HEK293 (cell line): ENCODE measurements around the gene TMPRSS12.
A peak's percentile ranks its signal among the peaks of the same experiment; 100 is the strongest.
"Not testable (repeated sequence)": the region's sequence is repeated elsewhere in the genome, so short reads cannot be mapped to it uniquely, and the experiment has no call there.

Experiments used
- CTCF ChIA-PET: fragments of 350-600 bp; formaldehyde crosslinking; extraction: SDS; loops from one replicate; lab custom pipeline; 2021; ENCODE audit warnings: antibody characterized with exemption; lab: Yijun Ruan, JAX
- POLR2A ChIA-PET: fragments of 300-600 bp; formaldehyde crosslinking; extraction: SDS; loops from one replicate; lab custom pipeline; 2020; ENCODE audit warnings: antibody characterized with exemption, inconsistent platforms; lab: Yijun Ruan, JAX
- H3K27ac ChIP-seq: fragments of 200-500 bp; sonication (Bioruptor generic); 2 replicates; pipeline ENCODE4 v1.5.1; 2014; ENCODE audit warnings: low read depth, low read length, control low read depth, inconsistent platforms; ENCODE audit errors: extremely low read depth
- H3K36me3 ChIP-seq, 2 experiments: fragments of 200-500 bp in 1 of 2; sonication (Bioruptor generic) in 1 of 2; 1 replicate in 1 of 2; 2 replicates in 1 of 2; pipeline ENCODE4 v1.5.1; 2014 to 2017; ENCODE audit warnings: inconsistent platforms in 2 of 2, low read length in 2 of 2; ENCODE audit not compliant: control insufficient read depth in 2 of 2, insufficient read depth in 1 of 2
- H3K4me1 ChIP-seq: fragments of 200-500 bp; sonication (Bioruptor generic); 2 replicates; pipeline ENCODE4 v1.5.1; 2014; ENCODE audit warnings: mild to moderate bottlenecking, low read length, inconsistent platforms; ENCODE audit not compliant: control insufficient read depth, insufficient read depth
- H3K4me3 ChIP-seq: 2 replicates; pipeline ENCODE4 v1.5.1; 2011; ENCODE audit warnings: low read depth, mild to moderate bottlenecking, control low read depth, low read length, moderate library complexity
- H3K9me3 ChIP-seq: fragments of 200-500 bp; sonication (Bioruptor generic); 2 replicates; pipeline ENCODE4 v1.5.1; 2014; ENCODE audit warnings: low read depth, low read length, inconsistent platforms; ENCODE audit not compliant: control insufficient read depth, insufficient read depth
- INSM2 ChIP-seq: fragments of 450-650 bp; formaldehyde crosslinking; IDR thresholded peaks from 2 replicates; pipeline ENCODE4 v1.5.1; 2016; ENCODE audit warnings: missing biosample characterization, missing genetic modification characterization
- SP3 ChIP-seq: fragments of 450-650 bp; formaldehyde crosslinking; IDR thresholded peaks from 2 replicates; pipeline ENCODE4 v1.5.1; 2016; ENCODE audit warnings: missing biosample characterization, missing genetic modification characterization
- YY1 ChIP-seq: fragments of 450-650 bp; formaldehyde crosslinking; IDR thresholded peaks from 2 replicates; pipeline ENCODE4 v1.5.1; 2018; ENCODE audit warnings: missing biosample characterization, missing genetic modification characterization
- ZBTB1 ChIP-seq: fragments of 450-650 bp; formaldehyde crosslinking; IDR thresholded peaks from 2 replicates; pipeline ENCODE4 v1.5.1; 2016; ENCODE audit warnings: missing biosample characterization, missing genetic modification characterization
- ZBTB11 ChIP-seq: fragments of 450-650 bp; formaldehyde crosslinking; conservative IDR thresholded peaks from 2 replicates; pipeline ENCODE4 v1.5.1; 2016; ENCODE audit warnings: low read depth, missing biosample characterization, missing genetic modification characterization
- ZBTB21 ChIP-seq: fragments of 450-650 bp; formaldehyde crosslinking; IDR thresholded peaks from 2 replicates; pipeline ENCODE4 v1.5.1; 2017; ENCODE audit warnings: missing biosample characterization, missing genetic modification characterization
- ZNF121 ChIP-seq: fragments of 450-650 bp; formaldehyde crosslinking; IDR thresholded peaks from 2 replicates; pipeline ENCODE4 v1.5.1; 2016; ENCODE audit warnings: missing biosample characterization, missing genetic modification characterization
- ZNF155 ChIP-seq: fragments of 450-650 bp; formaldehyde crosslinking; IDR thresholded peaks from 2 replicates; pipeline ENCODE4 v1.5.1; 2016; ENCODE audit warnings: missing biosample characterization, missing genetic modification characterization
- ZNF274 ChIP-seq, 2 experiments: fragments of 200-500 bp in 1 of 2; fragments of 450-650 bp in 1 of 2; sonication (Bioruptor generic) in 1 of 2; formaldehyde crosslinking in 1 of 2; IDR thresholded peaks; 2 replicates each; pipeline versions ENCODE4 v1.5.1 to v1.6.1; 2014 to 2016; ENCODE audit warnings: borderline replicate concordance in 1 of 2, inconsistent platforms in 1 of 2, low read length in 1 of 2, missing biosample characterization in 1 of 2, missing genetic modification characterization in 1 of 2
- ZNF398 ChIP-seq: fragments of 450-650 bp; formaldehyde crosslinking; IDR thresholded peaks from 2 replicates; pipeline ENCODE4 v1.5.1; 2017; ENCODE audit warnings: missing biosample characterization, missing genetic modification characterization
- ZNF544 ChIP-seq: fragments of 450-650 bp; formaldehyde crosslinking; IDR thresholded peaks from 2 replicates; pipeline ENCODE4 v1.5.0; 2017; ENCODE audit warnings: missing biosample characterization, missing genetic modification characterization
- ZNF560 ChIP-seq: fragments of 450-650 bp; formaldehyde crosslinking; IDR thresholded peaks from 2 replicates; pipeline ENCODE4 v1.5.1; 2017; ENCODE audit warnings: missing biosample characterization, missing genetic modification characterization, borderline replicate concordance
- ZNF596 ChIP-seq: fragments of 450-650 bp; IDR thresholded peaks from 2 replicates; pipeline ENCODE4 v1.5.0; 2018; ENCODE audit warnings: missing biosample characterization, mild to moderate bottlenecking, missing genetic modification characterization, moderate library complexity
- ZNF610 ChIP-seq: fragments of 450-650 bp; formaldehyde crosslinking; IDR thresholded peaks from 2 replicates; pipeline ENCODE4 v1.5.1; 2016; ENCODE audit warnings: missing biosample characterization, missing genetic modification characterization, borderline replicate concordance
- ZNF624 ChIP-seq: fragments of 450-650 bp; formaldehyde crosslinking; IDR thresholded peaks from 2 replicates; pipeline ENCODE4 v1.5.1; 2017; ENCODE audit warnings: missing biosample characterization, missing genetic modification characterization
- ZNF768 ChIP-seq: fragments of 450-650 bp; formaldehyde crosslinking; IDR thresholded peaks from 2 replicates; pipeline ENCODE4 v1.5.1; 2018; ENCODE audit warnings: missing biosample characterization, mild to moderate bottlenecking, missing genetic modification characterization

The TMPRSS12 gene

GRCh38 chr12:50814921-50815320, 27.8 kb upstream of the TMPRSS12 start:
- H3K4me3 ChIP-seq, POLR2A ChIA-PET, H3K27ac ChIP-seq, H3K9me3 ChIP-seq, H3K4me1 ChIP-seq: not testable (repeated sequence)
- H3K36me3 ChIP-seq: peaks cover 34 to 61% of the 10 kb centered on the region in 2 experiments
- TF ChIP-seq ZNF121 (tag by site-specific recombination): 0 out of 2 replicates have a peak, but pooled peaks have one; percentile 23
- CTCF ChIA-PET: interaction anchor here (0.8 kb wide), 1 partner anchor 171 kb away, joined by 6 read pairs; no protein-coding TSS in a partner anchor

- Histone ChIP-seq H3K4me1 (no peaks in the 10 kb centered on the region), H3K27ac (no peak overlapping the region), H3K4me3 (no peak overlapping the region)
- ChIA-PET POLR2A (no interaction called here), CTCF (interaction anchor here (1.3 to 2.1 kb wide), 2 partner anchors 55 to 521 kb away, joined by 5 to 7 read pairs; no protein-coding TSS in a partner anchor)
- TF ChIP-seq ZNF624 (tag by site-specific recombination) (no peak), ZNF274 (IDR thresholded peaks at IDR 0.05; ENCODE audit: low read length) (no peak), ZNF274 (tag by site-specific recombination; IDR thresholded peaks at IDR 0.05; ENCODE audit: borderline replicate concordance) (no peak), INSM2 (tag by site-specific recombination) (no peak), ZBTB21 (tag by site-specific recombination) (no peak), ZNF560 (tag by site-specific recombination) (no peak), ZNF768 (tag by site-specific recombination) (no peak), SP3 (no peak), ZNF155 (tag by site-specific recombination) (no peak), ZNF544 (tag by site-specific recombination) (no peak), YY1 (tag by site-specific recombination) (no peak), ZNF398 (tag by site-specific recombination) (no peak)
- TF ChIP-seq, all 188 proteins: peak for 0
- no peaks in the 10 kb centered on the region for H3K9me3 ChIP-seq
- H3K36me3 ChIP-seq: peaks cover 19 to 33% of the 10 kb centered on the region in 2 experiments
Observed at GRCh38 chr12:50820177-50820576, 22.5 kb upstream of the TMPRSS12 start.

- H3K36me3 ChIP-seq: peaks cover 4 to 14% of the 10 kb centered on the region in 2 experiments
- ChIA-PET CTCF (interaction anchor here (0.6 to 1.2 kb wide), 3 partner anchors 108 to 519 kb away, joined by 3 to 7 read pairs (median 4); no protein-coding TSS in a partner anchor), POLR2A (no interaction called here)
- TF ChIP-seq ZBTB11 (tag by site-specific recombination) (no peak), ZBTB1 (tag by site-specific recombination) (no peak), ZNF610 (tag by site-specific recombination) (no peak), ZNF596 (no peak)
- no peaks in the 10 kb centered on the region for H3K4me1 ChIP-seq
- no peak overlapping the region for H3K4me3 ChIP-seq
- no peak overlapping the region for H3K27ac ChIP-seq
- no peaks in the 10 kb centered on the region for H3K9me3 ChIP-seq
Observed at GRCh38 chr12:50822082-50822481, 20.6 kb upstream of the TMPRSS12 start.

- H3K4me1 ChIP-seq, H3K27ac ChIP-seq, POLR2A ChIA-PET, H3K9me3 ChIP-seq, H3K4me3 ChIP-seq, CTCF ChIA-PET, H3K36me3 ChIP-seq: not testable (repeated sequence)
Observed at GRCh38 chr12:50823724-50824123, 19.0 kb upstream of the TMPRSS12 start.
